Ureter (tissue), 1 donor: ENCODE results near the gene RLN3. TPM values are rescaled to one million over a fixed set of nuclear protein-coding genes. Genes with fewer than 3 reads are reported as not detected.
"Not testable (repeated sequence)": the region's sequence is repeated elsewhere in the genome, so short reads cannot be mapped to it uniquely, and the experiment has no call there.

ENCODE experiments used
- DNase-seq: peaks from one replicate; pipeline ENCODE4 v3.0.0-alpha.2; 2020; ENCODE audit warnings: low spot score
- total RNA-seq: library from RNA; stranded (reverse); gene quantifications from one replicate; pipeline ENCODE4 v1.2.4, GENCODE V29; 2023
- donor health status: DM: yes; HTN: yes; CAD: no.

The RLN3 gene
- total RNA-seq, 1 donor from 2014 or later, result not detected

DNA sequence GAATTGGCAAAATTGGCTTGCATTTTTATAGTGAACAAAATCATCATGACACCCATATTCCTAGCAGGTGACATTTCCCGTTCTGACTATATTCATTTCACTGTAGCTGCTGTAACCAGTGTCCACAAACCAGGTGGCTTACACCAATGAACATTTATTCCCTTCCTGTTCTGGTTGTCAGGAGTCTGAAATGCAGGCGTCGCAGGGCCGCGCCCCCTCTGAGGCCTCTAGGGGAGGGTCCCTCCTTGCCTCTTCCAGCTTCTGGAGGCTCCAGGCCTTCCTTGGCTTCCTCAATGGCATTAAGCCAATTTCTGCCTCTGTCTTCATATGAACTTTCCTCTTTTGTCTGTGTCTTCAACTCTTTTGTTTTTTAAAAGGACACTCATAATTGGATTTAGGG lies 6.5 kb upstream of the RLN3 start:
- no peak for DNase-seq

DNA sequence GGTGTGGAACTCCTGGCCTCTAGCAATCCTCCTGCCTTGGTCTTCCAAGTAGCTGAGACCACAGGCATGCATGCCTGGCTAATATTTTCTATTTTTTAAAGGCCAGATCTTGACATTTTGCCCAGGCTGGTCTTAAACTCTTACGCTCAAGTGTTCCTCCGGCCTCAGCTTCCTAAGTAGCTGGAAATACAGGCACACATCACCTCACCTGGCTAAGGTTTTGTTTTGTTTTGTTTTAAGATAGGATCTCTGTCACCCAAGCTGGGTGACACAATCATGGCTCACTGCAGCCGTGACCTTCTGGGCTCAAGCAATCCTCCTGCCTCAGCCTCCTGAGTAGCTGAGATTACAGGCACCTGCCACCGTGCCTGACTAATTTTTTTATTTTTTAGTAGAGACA lies 5.5 kb upstream of the RLN3 start:
- no peak for DNase-seq

DNA sequence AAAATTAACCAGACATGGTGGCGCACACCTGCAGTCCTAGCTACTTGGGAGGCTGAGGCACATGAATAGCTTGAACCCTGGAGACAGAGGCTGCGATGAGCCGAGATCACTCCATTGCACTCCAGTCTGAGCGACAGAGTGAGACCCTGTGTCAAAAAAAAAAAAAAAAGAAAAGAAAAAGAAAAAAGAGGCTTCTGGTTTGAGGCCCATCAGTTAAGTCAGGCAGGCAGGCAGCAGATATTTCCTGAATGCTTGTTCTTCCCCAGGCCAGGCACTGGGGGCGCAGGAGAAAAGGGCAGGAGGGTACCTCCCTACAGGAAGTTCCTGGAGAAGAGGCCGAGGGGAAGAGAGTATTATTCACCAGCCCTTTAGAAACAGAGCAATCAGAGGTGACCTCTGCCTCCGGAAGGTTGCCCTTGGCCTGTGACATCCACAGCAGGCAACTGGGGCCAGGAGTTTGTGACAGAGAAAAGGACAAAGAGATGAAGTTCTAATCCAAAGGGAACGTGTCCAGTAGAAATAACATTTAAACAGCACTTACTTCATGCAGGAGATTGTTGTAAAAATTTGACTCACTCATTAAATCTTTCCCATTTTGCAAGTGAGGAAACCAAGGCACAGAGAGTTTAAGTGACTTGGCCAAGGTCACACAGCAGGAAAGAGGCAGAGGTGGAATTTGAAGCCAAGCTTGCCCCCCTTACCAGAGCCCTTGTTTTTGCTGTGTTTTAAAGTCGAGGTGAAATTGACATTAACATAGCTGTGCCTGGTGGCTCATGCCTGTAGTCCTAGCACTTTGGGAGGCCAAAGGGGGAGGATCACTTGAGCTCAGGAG lies 4.3 kb upstream of the RLN3 start:
- DNase-seq, result peak; percentile 65

DNA sequence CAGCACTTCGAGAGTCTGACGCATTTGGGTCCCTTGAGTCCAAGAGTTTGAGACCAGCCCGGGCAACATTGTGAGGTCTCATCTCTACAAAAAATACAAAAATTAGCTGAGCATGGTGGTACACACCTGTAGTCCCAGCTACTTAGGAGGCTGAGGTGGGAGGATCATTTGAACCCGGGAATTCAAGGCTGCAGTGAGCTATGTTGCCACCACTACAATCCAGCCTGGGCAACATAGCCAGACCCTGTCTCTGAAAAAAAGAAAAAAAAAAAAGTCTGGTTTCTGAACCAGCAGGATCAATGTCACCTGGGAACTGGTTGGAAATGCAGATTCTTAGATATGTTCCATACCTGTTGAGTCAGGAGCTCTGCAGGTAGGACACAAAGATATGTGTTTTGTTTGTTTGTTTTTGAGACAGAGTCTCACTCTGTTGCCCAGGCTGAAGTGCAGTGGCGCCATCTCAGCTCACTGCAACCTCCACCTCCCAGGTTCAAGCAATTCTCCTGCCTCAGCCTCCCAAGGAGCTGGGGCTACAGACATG lies 1.2 kb upstream of the RLN3 start:
- not testable (repeated sequence) for DNase-seq

DNA sequence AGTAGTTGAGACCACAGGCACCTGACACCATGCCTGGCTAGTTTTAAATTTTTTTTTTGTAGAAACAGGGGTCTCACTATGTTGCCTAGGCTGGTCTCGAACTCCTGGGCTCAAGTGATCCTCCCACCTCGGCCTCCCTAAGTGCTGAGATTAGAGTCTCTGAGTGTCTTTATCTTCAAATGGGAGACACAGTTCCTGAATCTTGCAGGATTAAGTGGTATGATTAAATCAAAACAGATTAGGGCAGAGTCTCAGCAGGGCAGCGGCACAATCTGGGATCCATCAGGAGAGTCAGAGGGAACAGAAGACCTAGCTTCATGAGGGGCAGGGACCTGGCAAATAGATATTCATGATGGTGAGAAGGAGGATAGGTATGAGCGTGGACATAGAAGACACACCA lies 953 bp downstream of the RLN3 start:
- no peak for DNase-seq

DNA sequence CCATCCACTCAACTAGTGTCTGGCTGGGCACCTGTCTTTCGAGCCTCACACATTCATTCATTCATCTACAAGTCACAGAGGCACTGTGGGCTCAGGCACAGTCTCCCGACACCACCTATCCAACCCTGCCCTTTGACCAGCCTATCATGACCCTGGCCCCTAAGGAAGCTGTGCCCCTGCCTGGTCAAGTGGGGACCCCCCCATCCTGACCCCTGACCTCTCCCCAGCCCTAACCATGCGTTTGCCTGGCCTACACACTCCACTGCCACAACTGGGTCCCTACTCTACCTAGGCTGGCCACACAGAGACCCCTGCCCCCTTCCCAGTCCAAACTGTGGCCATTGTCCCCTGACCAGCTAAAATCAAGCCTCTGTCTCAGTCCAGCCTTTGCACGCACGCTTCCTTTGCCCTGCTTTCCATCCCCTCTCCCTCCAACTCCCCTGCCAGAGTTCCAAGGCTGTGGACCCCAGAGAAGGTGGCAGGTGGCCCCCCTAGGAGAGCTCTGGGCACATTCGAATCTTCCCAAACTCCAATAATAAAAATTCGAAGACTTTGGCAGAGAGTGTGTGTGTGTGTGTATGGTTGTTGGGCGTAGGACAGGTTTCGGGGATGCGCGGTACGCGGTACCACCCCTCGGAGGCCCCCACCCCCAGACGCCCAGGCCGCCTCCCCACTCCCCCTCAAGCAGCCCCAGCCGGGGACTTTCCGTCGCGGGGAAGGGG lies 3.2 kb downstream of the RLN3 start:
- no peak for DNase-seq

DNA sequence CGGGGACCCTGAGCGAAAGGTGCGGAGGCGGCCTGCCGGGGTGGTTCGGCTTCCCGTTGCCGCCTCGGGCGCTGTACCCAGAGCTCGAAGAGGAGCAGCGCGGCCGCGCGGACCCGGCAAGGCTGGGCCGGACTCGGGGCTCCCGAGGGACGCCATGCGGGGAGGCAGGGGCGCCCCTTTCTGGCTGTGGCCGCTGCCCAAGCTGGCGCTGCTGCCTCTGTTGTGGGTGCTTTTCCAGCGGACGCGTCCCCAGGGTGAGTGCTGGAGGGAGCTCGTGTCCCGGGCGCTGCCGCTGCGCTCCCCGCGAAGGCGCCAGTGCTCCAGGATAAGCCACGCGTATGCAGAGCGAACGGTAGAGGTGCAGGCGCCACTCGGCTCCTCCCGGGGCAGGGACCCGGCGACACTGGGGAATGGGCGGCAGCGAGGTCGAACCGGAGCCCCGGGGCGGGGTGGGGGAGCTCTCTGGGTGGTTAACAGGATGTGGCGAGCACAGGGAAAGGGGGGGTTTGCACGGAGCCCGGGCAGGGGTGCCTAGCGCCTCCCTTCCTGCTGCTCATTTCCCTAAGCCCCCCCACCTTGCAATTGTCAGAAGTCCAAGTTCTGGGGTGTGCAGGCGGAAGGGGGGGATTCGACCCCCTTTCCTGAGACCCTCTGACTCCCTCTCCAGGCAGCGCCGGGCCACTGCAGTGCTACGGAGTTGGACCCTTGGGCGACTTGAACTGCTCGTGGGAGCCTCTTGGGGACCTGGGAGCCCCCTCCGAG lies 4.0 kb downstream of the RLN3 start, which contains the start of gene IL27RA:
Gene IL27RA (plus strand): TSS at position 44 of the 762 bp plus-strand sequence. CDS start 111 bp downstream, at position 155.
- peak; percentile 61 for DNase-seq

DNA sequence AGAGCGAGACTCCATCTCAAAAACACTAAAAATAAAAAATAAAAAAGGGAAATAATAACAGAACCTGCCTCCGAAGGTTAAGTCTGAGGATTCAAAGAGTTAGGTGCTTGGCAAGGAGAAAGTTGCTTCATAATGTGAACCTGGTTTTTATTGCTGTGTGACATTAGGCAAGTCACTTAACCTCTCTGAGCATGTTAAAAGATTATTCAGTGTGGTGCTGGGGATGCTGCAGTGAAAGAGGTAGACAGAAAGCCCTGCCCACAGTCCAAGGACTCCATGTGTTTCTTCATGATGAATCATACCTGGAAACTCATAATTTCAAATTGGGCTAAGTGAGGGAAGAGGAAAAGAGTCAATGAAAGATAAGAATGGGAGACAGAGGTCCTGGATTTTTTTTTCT lies 6.0 kb downstream of the RLN3 start:
- DNase-seq, result no peak

DNA sequence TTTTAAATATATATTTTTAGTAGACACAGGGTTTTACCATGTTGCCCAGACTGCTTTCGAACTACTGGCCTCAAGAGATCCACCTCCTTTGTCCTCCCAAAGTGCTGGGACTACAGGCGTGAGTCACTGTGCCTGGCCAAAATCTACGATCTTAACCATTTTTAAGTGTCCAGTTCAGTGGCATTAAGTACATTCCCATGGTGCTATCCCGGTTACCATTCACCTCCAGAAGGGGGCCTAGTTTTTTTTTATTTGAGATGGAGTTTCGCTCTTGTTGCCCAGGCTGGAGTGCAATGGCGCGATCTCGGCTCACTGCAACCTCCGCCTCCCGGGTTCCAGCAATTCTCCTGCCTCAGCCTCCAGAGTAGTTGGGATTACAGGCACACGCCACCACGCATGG lies 7.2 kb downstream of the RLN3 start:
- DNase-seq, result not testable (repeated sequence)

DNA sequence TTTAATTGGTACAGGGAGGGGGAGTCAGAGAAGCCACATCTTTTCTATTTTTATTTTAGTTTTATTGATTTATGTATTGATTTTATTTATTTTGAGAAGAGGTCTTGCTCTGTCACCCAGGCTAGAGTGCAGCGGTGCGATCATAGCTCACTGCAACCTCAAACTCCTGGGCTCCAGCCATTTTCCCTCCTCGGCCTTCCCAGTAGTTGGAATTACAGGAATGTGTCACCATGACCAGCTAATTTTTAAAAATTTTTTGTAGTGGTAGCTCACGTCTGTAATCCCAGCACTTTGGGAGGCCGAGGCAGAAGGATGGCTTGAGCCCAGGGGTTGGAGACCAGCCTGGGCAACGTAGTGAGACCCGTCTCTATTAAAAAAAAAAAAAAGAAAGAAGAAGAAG lies 7.8 kb downstream of the RLN3 start:
- DNase-seq, result no peak

DNA sequence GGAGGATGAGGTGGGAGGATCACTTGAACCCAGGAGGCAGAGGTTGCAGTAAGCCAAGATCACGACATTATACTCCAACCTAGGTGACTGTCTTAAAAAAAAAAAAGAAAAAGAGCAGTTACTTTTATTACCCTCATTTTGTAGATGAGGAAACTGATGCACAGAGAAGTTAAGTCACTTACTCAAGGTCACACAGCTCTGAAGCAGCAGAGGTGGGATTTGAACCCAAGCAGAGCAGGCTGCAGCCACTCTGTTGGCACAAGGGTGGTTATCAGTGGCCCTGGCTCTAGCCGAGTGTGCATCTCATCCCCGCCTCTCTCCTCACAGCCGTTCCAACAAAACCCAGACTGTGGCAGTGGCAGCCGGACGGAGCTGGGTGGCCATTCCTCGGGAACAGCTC lies 11.2 kb downstream of the RLN3 start:
- no peak for DNase-seq

DNA sequence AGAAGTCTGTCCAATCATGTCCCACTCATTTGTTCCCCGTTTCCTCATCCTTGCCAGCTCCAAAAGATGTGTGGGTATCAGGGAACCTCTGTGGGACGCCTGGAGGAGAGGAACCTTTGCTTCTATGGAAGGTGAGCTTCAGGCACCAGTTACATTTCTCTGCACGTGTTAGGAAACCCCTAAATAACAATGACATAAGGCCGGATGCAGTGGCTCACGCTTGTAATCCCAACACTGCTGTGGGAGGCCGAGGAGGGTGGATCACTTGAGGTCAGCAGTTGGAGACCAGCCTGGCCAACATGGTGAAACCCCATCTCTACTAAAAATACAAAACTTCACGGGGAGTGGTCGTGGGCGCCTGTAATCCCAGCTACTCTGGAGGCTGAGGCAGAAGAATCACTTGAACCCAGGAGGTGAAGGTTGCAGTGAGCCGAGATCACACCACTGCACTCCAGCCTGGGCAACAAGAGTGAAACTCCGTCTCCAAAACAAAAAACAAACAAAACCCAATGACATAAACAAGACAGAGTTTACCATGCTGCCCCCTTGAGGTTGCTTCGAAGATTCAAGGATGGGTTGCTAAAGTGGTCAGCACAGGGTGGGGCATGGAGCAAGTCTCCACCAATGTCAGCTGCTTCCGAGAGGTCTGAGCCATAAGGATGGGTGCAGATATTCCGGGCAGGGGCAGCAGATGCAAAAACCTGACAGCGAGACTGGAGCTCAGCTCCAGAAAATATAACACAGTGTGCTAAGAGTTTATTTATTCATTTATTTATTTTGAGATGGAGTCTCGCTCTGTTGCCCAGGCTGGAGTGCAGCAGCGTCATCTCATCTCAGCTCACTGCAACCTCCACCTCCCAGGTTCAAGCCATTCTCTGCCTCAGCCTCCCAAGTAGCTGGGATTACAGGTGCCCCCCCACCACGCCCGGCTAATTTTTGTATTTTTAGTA lies 15.0 kb downstream of the RLN3 start:
- DNase-seq, result not testable (repeated sequence)

DNA sequence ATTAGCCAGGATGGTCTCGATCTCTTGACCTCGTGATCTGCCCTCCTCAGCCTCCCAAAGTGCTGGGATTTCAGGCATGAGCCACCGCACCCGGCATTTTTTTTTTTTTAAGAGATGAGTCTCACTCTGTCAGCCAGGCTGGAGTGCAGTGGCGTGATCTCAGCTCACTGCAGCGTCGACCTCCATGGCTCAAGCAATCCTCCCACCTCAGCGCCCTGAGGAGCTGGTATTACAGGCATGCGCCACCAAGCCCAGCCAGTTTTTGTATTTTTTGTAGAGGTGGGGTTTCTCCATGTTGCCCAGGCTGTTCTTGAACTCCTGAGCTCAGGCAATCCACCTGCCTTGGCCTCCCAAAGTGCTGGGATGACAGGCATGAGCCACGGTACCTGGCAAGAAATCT lies 19.9 kb downstream of the RLN3 start:
- not testable (repeated sequence) for DNase-seq

DNA sequence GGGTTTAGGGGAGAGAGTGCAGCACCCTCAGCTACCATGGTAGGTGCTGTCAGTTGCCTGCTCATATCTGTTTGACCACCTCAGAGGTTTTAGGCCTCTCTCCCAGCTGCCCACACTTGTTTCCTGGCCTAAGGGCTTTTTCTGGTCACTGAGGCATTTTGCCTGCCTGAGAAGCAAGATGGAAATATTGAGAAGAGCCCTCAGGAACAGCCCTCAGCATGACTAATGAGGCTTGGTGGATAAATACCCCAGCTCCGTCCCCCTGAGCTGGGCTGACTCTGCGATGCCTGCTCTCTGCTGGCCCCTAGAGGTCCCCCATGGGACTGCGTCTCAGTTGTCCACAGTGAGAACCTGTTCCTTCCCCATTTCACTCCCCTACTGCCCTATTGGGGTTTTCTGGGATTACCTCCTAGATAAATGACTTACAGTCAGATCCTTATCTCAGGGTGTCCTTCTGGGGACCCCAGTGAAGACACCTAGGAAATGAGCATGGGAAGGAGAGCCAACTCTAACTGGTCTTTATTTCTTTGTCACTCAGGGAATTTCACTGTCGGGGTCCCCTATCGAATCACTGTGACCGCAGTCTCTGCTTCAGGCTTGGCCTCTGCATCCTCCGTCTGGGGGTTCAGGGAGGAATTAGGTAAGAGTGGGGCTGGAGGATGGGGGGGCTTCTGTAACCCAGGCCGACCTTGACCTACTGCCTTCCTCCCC lies 20.6 kb downstream of the RLN3 start:
- DNase-seq, result no peak

DNA sequence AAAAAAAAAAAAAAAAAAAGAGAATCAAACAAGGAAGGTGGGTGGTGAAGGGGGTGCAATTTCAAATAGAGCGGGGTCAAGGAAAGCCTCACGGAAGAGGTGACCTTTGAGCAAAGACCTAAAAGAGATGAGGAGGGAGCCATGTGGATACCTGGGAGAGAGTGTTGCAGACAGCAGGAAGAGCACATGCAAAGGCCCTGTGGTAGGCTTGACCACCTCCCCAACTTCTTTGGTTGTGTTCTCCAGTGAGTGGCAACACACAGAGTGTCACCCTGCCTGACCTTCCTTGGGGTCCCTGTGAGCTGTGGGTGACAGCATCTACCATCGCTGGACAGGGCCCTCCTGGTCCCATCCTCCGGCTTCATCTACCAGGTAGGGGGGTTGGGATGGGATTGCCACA lies 22.6 kb downstream of the RLN3 start:
- no peak for DNase-seq

DNA sequence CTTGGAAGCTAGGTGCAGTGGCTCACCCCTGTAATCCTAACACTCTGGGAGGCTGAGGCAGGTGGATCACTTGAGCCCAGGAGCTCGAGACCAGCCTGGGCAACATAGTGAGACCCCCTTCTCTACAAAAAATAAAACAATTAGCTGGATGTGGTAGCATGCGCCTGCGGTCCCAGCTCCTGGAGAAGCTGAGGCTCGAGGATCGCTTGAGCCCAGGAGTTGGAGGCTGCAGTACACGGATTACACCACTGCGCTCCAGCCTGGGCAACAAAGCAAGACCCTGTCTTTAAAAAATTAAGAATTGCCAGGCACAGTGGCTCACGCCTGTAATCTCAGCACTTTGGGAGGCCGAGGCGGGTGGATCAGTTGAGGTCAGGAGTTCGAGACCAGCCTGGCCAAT lies 23.0 kb downstream of the RLN3 start:
- not testable (repeated sequence) for DNase-seq

DNA sequence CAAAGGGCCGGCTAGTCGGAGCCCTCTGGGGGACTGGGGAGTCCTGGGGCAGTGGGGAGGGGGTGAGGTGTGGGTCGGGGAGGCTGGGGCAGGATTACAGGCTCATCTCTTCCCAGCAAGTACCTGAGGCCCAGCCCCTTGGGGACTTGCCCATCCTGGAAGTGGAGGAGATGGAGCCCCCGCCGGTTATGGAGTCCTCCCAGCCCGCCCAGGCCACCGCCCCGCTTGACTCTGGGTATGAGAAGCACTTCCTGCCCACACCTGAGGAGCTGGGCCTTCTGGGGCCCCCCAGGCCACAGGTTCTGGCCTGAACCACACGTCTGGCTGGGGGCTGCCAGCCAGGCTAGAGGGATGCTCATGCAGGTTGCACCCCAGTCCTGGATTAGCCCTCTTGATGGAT lies 24.0 kb downstream of the RLN3 start:
- no peak for DNase-seq

DNA sequence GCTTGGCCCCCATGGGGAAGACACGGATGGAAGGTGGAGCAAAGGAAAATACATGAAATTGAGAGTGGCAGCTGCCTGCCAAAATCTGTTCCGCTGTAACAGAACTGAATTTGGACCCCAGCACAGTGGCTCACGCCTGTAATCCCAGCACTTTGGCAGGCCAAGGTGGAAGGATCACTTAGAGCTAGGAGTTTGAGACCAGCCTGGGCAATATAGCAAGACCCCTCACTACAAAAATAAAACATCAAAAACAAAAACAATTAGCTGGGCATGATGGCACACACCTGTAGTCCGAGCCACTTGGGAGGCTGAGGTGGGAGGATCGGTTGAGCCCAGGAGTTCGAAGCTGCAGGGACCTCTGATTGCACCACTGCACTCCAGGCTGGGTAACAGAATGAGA lies 24.5 kb downstream of the RLN3 start:
- no peak for DNase-seq

DNA sequence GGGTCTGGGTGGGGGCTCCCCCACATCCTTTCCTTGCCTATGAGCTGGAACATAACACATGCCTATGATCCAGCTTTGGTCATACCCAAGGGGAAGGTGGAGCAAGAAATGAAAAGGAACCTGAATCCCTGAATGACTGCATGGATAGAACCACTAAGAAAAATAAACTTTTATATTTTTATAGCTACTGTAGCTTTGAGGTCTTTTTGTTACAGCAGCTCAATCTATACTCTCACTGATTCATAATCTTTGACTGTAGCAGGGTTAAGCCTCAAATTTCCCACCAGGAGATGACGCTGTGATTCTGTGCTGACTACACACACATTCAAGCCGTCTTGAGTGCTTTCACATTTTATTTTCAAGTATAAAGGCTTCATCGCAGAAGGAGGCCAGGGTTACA lies 25.1 kb downstream of the RLN3 start:
- no peak for DNase-seq

DNA sequence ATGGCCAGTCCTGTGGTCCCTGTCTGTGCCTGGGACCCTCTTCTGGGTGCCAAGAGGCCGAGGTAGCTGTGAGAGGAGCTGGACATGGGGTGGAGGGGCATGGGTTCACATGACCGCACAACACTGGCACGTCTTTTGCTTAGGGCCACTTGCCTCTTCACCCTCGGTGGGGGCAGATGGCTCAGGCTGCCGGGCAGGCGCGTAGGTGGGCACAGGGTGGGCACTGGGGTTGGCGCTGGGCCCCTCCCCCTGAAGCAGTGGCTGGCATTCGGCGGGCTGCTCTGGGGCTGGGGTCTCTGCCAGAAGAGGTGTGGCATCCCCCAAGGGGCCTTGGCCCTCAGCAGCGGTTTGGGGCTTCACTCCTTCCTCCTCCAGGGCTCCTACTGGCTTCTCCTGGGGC lies 25.6 kb downstream of the RLN3 start:
- DNase-seq, result no peak
